Measurements from ENCODE around the gene PAPPA2.

DNA sequence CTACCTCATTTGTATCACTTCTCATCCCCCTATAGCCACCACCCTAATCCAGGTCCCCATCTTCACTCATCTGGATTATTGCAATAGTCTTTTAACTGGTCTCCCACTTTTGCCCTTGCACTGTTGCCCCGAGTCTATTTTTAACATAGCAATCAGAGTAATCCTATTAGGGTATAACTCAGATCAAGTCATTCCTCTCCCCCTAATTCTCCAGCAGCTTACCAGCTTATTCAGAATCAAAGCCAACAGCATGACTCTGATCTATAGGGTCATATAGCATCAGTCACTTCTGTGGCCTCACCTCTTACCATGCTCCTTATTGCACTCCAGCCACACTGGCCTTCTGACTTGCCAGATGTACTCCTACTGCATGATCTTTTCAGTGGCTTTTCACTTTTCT is 140.7 kb downstream of the PAPPA2 start:
- TF ChIP-seq, protein P1, sequence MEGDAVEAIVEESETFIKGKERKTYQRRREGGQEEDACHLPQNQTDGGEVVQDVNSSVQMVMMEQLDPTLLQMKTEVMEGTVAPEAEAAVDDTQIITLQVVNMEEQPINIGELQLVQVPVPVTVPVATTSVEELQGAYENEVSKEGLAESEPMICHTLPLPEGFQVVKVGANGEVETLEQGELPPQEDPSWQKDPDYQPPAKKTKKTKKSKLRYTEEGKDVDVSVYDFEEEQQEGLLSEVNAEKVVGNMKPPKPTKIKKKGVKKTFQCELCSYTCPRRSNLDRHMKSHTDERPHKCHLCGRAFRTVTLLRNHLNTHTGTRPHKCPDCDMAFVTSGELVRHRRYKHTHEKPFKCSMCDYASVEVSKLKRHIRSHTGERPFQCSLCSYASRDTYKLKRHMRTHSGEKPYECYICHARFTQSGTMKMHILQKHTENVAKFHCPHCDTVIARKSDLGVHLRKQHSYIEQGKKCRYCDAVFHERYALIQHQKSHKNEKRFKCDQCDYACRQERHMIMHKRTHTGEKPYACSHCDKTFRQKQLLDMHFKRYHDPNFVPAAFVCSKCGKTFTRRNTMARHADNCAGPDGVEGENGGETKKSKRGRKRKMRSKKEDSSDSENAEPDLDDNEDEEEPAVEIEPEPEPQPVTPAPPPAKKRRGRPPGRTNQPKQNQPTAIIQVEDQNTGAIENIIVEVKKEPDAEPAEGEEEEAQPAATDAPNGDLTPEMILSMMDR (IDR thresholded peaks at IDR 0.05): no peak
- TF ChIP-seq POLR2A (IDR thresholded peaks at IDR 0.05): no peak

Data from lower leg skin (tissue), 3 donors.